Measurements from ENCODE around the gene ZNF670.
"Not testable (repeated sequence)": the region's sequence is repeated elsewhere in the genome, so short reads cannot be mapped to it uniquely, and the experiment has no call there.

ZNF670 gene

GRCh38 chr1:247037511-247038320 is 40.9 kb downstream of the ZNF670 start:
- no peak for DNase-seq

- DNase-seq, result not testable (repeated sequence)
Measured at GRCh38 chr1:247032306-247032705, 46.3 kb downstream of the ZNF670 start.

Measured in NCI-H1105 treated with DMSO at 0.1 percent for 48 hours (cell line).